OCI-LY3 (cell line): ENCODE data around the gene REPS2.
"Not testable (repeated sequence)": the region's sequence is repeated elsewhere in the genome, so short reads cannot be mapped to it uniquely, and the experiment has no call there.

Source experiments
- H2AFZ ChIP-seq: fragments of 200-600, 300-600 bp; shearing (Covaris generic); 2 replicates; pipeline ENCODE4 v1.6.0; 2014; ENCODE audit warnings: antibody characterized with exemption, low read depth, low read length
- H3K27ac ChIP-seq: fragments of 200-600, 300-600 bp; sonication (generic); 2 replicates; pipeline ENCODE4 v1.5.1; 2014; ENCODE audit warnings: mild to moderate bottlenecking, low read length, moderate library complexity, mixed read lengths
- H3K27me3 ChIP-seq: fragments of 200-600, 300-600 bp; sonication (generic); 2 replicates; pipeline ENCODE4 v1.6.1; 2014; ENCODE audit warnings: low read depth, low read length, mixed read lengths
- H3K36me3 ChIP-seq: fragments of 200-600, 300-600 bp; sonication (generic); replicated peaks from 2 replicates; pipeline ENCODE3; 2014; ENCODE audit warnings: low read depth, low read length, mixed read lengths
- H3K4me1 ChIP-seq: fragments of 300-600, 200-600 bp; sonication (generic); 2 replicates; pipeline ENCODE4 v1.6.1; 2014; ENCODE audit warnings: low read length, mixed read lengths
- H3K4me2 ChIP-seq: fragments of 200-600, 300-600 bp; sonication (generic); 2 replicates; pipeline ENCODE4 v1.6.1; 2014; ENCODE audit warnings: low read length, mixed read lengths
- H3K4me3 ChIP-seq: fragments of 300-600, 200-600 bp; sonication (generic); 2 replicates; pipeline ENCODE4 v1.5.1; 2014; ENCODE audit warnings: antibody characterized with exemption, mild to moderate bottlenecking, low read length, moderate library complexity
- H3K79me2 ChIP-seq: fragments of 300-600, 200-600 bp; shearing (Covaris generic); 2 replicates; pipeline ENCODE4 v1.6.1; 2014; ENCODE audit warnings: mild to moderate bottlenecking, low read length, mixed read lengths
- H3K9ac ChIP-seq: fragments of 300-600, 200-600 bp; shearing (Covaris generic); 2 replicates; pipeline ENCODE4 v1.6.0; 2014; ENCODE audit warnings: mild to moderate bottlenecking, low read length, moderate library complexity
- H3K9me3 ChIP-seq: fragments of 200-600, 300-600 bp; shearing (Covaris generic); 2 replicates; pipeline ENCODE4 v1.6.1; 2014; ENCODE audit warnings: low read length, mixed read lengths; ENCODE audit not compliant: insufficient read depth
- H4K20me1 ChIP-seq: fragments of 200-600, 300-600 bp; sonication (generic); 2 replicates; pipeline ENCODE4 v1.6.1; 2016; ENCODE audit warnings: low read length, mixed read lengths; ENCODE audit not compliant: insufficient read depth
- EZH2phosphoT487 ChIP-seq: fragments of 200-600 bp; shearing (Covaris generic); IDR thresholded peaks from 2 replicates; pipeline ENCODE4 v1.6.1; 2018; ENCODE audit warnings: antibody characterized with exemption, mixed run types, low read depth
- TF ChIP-seq, protein P1 (sequence below): fragments of 200-600, 300-600 bp; sonication (generic); IDR thresholded peaks from 2 replicates; pipeline ENCODE4 v1.5.1; 2014; ENCODE audit warnings: antibody characterized with exemption, low read length, low read depth

Gene REPS2

DNA sequence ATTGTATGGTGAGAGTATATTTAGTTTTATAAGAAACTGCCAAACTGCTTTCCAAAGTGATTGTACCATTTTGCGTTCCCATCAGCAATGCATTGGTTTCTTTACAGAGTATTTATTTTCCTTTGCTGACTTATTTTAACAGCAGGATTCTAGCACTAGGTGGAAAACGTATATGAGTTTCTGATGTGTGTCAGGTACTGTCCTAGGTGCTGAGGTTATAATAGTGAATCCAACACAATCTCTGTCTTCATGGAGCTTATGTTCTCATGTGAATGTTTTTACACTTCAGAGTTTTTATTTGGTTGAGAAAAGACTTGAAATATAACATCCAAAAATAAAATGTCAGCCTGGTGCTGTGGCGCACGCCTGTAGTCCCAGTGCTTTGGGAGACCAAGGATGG is 4.0 kb downstream of the REPS2 start:
- Histone ChIP-seq H3K27me3 (peaks cover 13% of the 10 kb centered on the region), H3K4me1 (peaks cover 14% of the 10 kb centered on the region), H3K4me3 (no peak overlapping the region), H3K9me3 (no peaks in the 10 kb centered on the region), H3K79me2 (no peaks in the 10 kb centered on the region), H3K36me3 (no peaks in the 10 kb centered on the region), H3K27ac (no peak overlapping the region), H3K9ac (no peak overlapping the region), H2AFZ (no peak overlapping the region), H3K4me2 (no peak overlapping the region), H4K20me1 (peaks cover 4% of the 10 kb centered on the region; the same call in 1 of the 2 replicates)
- TF ChIP-seq, protein P1, sequence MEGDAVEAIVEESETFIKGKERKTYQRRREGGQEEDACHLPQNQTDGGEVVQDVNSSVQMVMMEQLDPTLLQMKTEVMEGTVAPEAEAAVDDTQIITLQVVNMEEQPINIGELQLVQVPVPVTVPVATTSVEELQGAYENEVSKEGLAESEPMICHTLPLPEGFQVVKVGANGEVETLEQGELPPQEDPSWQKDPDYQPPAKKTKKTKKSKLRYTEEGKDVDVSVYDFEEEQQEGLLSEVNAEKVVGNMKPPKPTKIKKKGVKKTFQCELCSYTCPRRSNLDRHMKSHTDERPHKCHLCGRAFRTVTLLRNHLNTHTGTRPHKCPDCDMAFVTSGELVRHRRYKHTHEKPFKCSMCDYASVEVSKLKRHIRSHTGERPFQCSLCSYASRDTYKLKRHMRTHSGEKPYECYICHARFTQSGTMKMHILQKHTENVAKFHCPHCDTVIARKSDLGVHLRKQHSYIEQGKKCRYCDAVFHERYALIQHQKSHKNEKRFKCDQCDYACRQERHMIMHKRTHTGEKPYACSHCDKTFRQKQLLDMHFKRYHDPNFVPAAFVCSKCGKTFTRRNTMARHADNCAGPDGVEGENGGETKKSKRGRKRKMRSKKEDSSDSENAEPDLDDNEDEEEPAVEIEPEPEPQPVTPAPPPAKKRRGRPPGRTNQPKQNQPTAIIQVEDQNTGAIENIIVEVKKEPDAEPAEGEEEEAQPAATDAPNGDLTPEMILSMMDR = no peak
- no peak for TF ChIP-seq EZH2phosphoT487

DNA sequence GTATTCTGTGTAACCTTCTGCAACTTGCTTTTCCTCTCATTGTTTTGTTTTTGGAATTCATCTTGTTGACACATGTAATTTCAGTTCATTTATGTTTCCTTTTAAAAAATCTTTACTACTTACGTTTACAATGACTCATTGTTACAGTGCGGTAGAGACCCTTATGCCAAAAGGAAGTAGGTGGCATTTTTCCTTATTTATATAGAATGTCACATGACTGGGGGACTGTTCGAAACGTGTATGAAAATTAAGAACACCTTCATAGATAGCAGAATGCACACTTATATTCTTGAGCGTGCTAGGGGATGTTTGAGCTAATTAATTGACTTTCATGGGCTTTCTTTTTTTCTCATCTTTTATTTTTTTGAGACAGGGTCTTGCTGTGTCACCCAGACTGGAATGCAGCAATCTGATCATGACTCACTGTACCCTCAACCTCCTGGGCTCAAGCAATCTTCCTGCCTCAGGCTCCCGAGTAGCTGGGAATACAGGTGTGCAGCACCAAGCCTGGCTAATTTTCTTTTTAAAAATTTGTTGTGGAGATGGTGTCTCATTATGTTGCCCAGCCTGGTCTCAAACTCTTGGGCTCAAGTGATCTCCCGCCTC is 7.3 kb downstream of the REPS2 start:
- no peak overlapping the region for H3K27ac ChIP-seq

DNA sequence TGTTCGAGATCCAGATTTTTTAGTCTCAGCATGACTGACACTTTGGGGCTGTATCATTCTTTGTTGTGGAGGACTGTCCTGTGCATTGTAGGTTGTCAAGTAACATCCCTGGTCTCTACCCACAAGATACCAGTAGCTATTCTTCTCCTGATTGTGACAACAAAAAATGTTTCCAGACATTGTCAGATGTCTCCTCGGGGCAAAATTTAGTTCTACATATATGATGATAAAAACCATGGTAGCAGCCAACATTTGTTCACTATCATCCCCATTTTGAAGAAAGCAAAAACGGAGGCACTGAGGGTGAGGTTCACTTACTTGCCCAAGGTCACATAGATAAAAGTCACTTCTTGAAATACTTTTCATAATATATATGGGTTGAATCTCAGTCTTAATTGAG is 11.3 kb downstream of the REPS2 start:
- Histone ChIP-seq H2AFZ (no peak overlapping the region), H3K9ac (no peak overlapping the region), H3K4me2 (no peak overlapping the region), H3K36me3 (no peaks in the 10 kb centered on the region), H3K27me3 (0 out of 2 replicates have a peak, but pooled peaks cover 2% of the 10 kb centered on the region), H4K20me1 (no peaks in the 10 kb centered on the region), H3K79me2 (no peaks in the 10 kb centered on the region), H3K4me3 (no peak overlapping the region), H3K9me3 (no peaks in the 10 kb centered on the region), H3K27ac (no peak overlapping the region), H3K4me1 (peaks cover 16% of the 10 kb centered on the region)
- TF ChIP-seq EZH2phosphoT487 = no peak
- TF ChIP-seq, protein P1 = no peak

More for the DNA sequence above, 7.3 kb downstream of the REPS2 start:
- H3K79me2 ChIP-seq = no peaks in the 10 kb centered on the region
- no peaks in the 10 kb centered on the region for H3K9me3 ChIP-seq
- no peak overlapping the region for H3K4me3 ChIP-seq
- TF ChIP-seq, protein P1 = no peak
- TF ChIP-seq EZH2phosphoT487 = no peak
- H3K36me3 ChIP-seq = no peaks in the 10 kb centered on the region
- no peak overlapping the region for H3K9ac ChIP-seq
- H3K27me3 ChIP-seq = peaks cover 2% of the 10 kb centered on the region; the same call in 1 of the 2 replicates
- H2AFZ ChIP-seq = no peak overlapping the region
- peaks cover 16% of the 10 kb centered on the region for H3K4me1 ChIP-seq
- H4K20me1 ChIP-seq = no peaks in the 10 kb centered on the region
- no peak overlapping the region for H3K4me2 ChIP-seq

DNA sequence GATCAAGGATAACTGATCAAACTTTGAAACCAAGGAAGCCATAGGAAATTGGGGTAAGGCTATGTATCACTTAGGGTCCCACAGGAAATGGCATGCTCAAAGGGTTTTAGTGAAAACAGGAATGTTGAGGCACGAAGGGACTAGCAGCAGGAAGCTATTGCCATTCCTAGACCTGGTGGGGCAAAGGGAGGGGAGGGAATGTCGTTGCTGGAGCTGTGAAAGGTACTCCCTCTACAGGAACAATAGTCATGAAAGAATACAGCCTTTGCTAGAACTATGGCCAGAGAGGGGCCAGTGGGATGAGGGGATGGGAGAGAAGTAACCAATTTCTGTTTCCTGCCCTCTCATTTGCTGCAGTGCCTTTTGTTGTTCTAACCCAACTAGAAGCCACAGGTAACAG is 11.9 kb downstream of the REPS2 start:
- no peak overlapping the region for H2AFZ ChIP-seq
- H3K27me3 ChIP-seq = 0 out of 2 replicates have a peak, but pooled peaks cover 2% of the 10 kb centered on the region
- TF ChIP-seq EZH2phosphoT487 = no peak
- TF ChIP-seq, protein P1 = no peak
- no peak overlapping the region for H3K27ac ChIP-seq
- H3K79me2 ChIP-seq = no peaks in the 10 kb centered on the region
- H3K4me3 ChIP-seq = no peak overlapping the region
- H3K4me1 ChIP-seq = peaks cover 16% of the 10 kb centered on the region
- H3K9me3 ChIP-seq = no peaks in the 10 kb centered on the region
- no peak overlapping the region for H3K9ac ChIP-seq
- no peaks in the 10 kb centered on the region for H3K36me3 ChIP-seq
- H4K20me1 ChIP-seq = no peaks in the 10 kb centered on the region
- H3K4me2 ChIP-seq = no peak overlapping the region

DNA sequence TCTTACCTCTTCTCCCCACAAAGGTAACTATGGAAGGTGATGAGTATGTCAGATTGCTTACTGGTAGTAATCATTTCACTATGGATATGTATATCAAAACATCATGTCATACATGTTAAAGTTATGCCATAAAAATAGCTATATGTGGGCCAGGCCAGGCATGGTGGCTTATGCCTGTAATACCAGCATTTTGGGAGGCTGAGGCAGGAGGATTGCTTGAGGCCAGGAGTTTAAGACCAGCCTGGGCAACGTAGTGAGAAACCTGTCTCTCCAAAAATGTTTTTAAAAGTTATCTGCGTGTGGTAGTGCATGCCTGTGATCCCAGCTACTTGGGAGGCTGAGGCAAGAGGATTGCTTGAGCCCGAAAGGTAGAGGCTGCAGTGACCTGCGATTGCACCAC is 16.2 kb downstream of the REPS2 start:
- not testable (repeated sequence) for H3K4me2 ChIP-seq, H3K27ac ChIP-seq, H3K9ac ChIP-seq, H4K20me1 ChIP-seq, H3K36me3 ChIP-seq, H3K4me3 ChIP-seq, H3K79me2 ChIP-seq, H3K27me3 ChIP-seq, H3K4me1 ChIP-seq, H2AFZ ChIP-seq, H3K9me3 ChIP-seq
